NCI-H69 (cell line): Measurements from ENCODE around the gene MYO6.
A peak's percentile ranks its signal among the peaks of the same experiment; 100 is the strongest.

Experiments used
- DNase-seq: peaks from one replicate; lab custom pipeline; 2025; lab: John Stamatoyannopoulos, UW

MYO6 gene

GRCh38 chr6:75827163-75827562 is 78.1 kb downstream of the MYO6 start:
- no peak for DNase-seq

GRCh38 chr6:75830959-75831885 is 82.2 kb downstream of the MYO6 start:
- no peak for DNase-seq

- DNase-seq: no peak
These were observed 85.4 kb downstream of the MYO6 start for GRCh38 chr6:75834447-75834846.

GRCh38 chr6:75842191-75842590 is 93.2 kb downstream of the MYO6 start:
- DNase-seq: no peak

- no peak for DNase-seq
These were observed 93.7 kb downstream of the MYO6 start for GRCh38 chr6:75842732-75843131.

GRCh38 chr6:75843396-75843795 is 94.4 kb downstream of the MYO6 start:
- DNase-seq: no peak

- no peak for DNase-seq
These were observed 99.2 kb downstream of the MYO6 start for GRCh38 chr6:75848274-75848673.

- no peak for DNase-seq
These were observed 100.4 kb downstream of the MYO6 start for GRCh38 chr6:75849329-75850025.

- DNase-seq: no peak
These were observed 101.2 kb downstream of the MYO6 start for GRCh38 chr6:75850026-75850833.

- DNase-seq: no peak
These were observed 103.7 kb downstream of the MYO6 start for GRCh38 chr6:75852721-75853120.

GRCh38 chr6:75853806-75854205 is 104.8 kb downstream of the MYO6 start:
- DNase-seq: no peak

GRCh38 chr6:75855052-75855451 is 106.0 kb downstream of the MYO6 start:
- DNase-seq: peak; percentile 64

- no peak for DNase-seq
These were observed 107.9 kb downstream of the MYO6 start for GRCh38 chr6:75856902-75857301.

- peak; percentile 4 for DNase-seq
These were observed 114.0 kb downstream of the MYO6 start for GRCh38 chr6:75863001-75863400.

- DNase-seq: no peak
These were observed 114.7 kb downstream of the MYO6 start for GRCh38 chr6:75863784-75864183.

GRCh38 chr6:75864446-75864845 is 115.4 kb downstream of the MYO6 start:
- DNase-seq: no peak

GRCh38 chr6:75870389-75870788 is 121.3 kb downstream of the MYO6 start:
- DNase-seq: no peak

GRCh38 chr6:75874224-75874623 is 125.2 kb downstream of the MYO6 start:
- DNase-seq: no peak

- DNase-seq: no peak
These were observed 127.1 kb downstream of the MYO6 start for GRCh38 chr6:75876152-75876551.

- DNase-seq: no peak
These were observed 131.3 kb downstream of the MYO6 start for GRCh38 chr6:75880305-75880704.

GRCh38 chr6:75882734-75883133 is 133.7 kb downstream of the MYO6 start:
- DNase-seq: no peak

- no peak for DNase-seq
These were observed 135.8 kb downstream of the MYO6 start for GRCh38 chr6:75884822-75885221.
